ENCODE results near the gene UBE2QL1. TPM values are rescaled to one million over a fixed set of nuclear protein-coding genes. Genes with fewer than 3 reads are reported as not detected.

UBE2QL1 gene, protein sequence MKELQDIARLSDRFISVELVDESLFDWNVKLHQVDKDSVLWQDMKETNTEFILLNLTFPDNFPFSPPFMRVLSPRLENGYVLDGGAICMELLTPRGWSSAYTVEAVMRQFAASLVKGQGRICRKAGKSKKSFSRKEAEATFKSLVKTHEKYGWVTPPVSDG
- not detected in 2 replicates for total RNA-seq

GRCh38 chr5:6448622-6449464, at the start of gene UBE2QL1:
UBE2QL1 (plus strand) TSS chr5:6448859; CDS start chr5:6448894, 35 bp downstream.

Other genes starting within 250 kb of the UBE2QL1 start
- gene MED10, start 70.3 kb upstream of the UBE2QL1 start, total RNA-seq, result 7.9 and 9.0 TPM in 2 replicates
- gene NSUN2, start 184.2 kb downstream of the UBE2QL1 start, total RNA-seq, result 30.6 and 35.7 TPM in 2 replicates
- 8.2 and 41.0 TPM in 2 replicates for gene SRD5A1, start 184.6 kb downstream of the UBE2QL1 start, total RNA-seq